SIG-M5 (cell line): ENCODE data around the gene KLF17.

Source experiments
- DNase-seq: peaks from one replicate; lab custom pipeline; 2025; lab: John Stamatoyannopoulos, UW

KLF17 gene, protein sequence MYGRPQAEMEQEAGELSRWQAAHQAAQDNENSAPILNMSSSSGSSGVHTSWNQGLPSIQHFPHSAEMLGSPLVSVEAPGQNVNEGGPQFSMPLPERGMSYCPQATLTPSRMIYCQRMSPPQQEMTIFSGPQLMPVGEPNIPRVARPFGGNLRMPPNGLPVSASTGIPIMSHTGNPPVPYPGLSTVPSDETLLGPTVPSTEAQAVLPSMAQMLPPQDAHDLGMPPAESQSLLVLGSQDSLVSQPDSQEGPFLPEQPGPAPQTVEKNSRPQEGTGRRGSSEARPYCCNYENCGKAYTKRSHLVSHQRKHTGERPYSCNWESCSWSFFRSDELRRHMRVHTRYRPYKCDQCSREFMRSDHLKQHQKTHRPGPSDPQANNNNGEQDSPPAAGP

GRCh38 chr1:44118682-44119081, at the start of gene KLF17:
KLF17 (plus strand) TSS chr1:44118821; CDS start chr1:44118908, 87 bp downstream.
- DNase-seq: no peak

DNA sequence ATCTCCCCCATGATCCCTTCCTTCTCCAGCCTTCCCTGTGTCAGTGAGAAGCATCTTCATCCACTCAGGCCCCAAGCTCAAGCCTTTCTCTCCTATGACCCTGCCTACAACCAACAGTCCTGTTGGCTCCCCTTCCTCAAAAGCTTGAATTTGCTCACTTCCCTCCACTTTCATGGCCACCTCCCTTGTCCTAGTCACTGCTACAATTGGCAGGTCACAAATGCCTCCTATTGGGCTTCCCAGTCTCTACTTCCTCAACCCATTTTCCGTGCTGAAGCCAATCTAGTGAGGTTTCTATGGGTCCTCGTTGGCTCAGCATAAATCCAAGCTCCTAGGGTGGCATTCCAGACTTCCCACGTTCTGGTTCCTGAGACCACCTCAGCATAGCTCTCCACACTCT, 47.2 kb upstream of the KLF17 start:
- no peak for DNase-seq

GRCh38 chr1:44072204-44072603, 46.4 kb upstream of the KLF17 start:
- DNase-seq: no peak

- DNase-seq: no peak
Measured at GRCh38 chr1:44072821-44073220, 45.8 kb upstream of the KLF17 start.

DNA sequence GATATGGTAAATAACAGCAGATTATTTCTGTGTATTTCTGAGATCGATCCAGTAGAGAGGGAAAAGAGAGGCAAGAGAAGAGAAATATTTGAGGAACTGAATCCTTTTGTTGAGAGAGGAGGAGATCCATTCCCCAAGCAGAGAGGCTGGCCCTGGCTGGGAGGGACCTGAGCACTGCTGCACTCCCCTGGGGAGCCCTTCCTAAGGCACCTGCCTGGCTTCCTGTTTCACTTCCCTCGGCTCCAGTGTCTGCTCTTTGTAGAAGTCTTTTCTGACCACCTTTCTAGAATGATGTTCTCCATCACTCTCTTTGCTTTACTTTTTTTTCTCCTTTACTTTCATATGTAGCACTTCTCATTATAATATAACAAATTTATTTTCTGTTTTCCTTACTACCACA, 45.1 kb upstream of the KLF17 start:
- DNase-seq: no peak

DNA sequence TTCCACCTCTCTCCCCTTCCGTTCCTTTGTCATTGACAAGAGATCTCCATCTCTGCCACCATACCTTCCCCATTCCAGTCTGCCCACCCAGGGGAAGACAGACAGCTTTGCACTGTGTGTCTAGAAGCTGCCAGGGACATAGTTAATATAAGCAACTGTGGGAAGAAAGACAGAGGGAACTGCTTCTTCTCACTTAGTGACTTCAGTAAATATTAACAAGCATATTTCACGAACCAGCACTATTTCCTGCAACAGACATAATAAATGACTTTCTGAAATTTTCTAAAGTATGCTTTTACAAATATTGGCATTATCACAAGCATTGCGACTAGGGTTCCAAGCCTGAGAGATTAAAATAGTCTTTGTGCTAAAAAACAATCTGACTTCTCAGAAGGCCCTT, 44.2 kb upstream of the KLF17 start:
- no peak for DNase-seq

- DNase-seq: no peak
Measured at GRCh38 chr1:44076066-44076465, 42.6 kb upstream of the KLF17 start.

- DNase-seq: no peak
Measured at GRCh38 chr1:44077421-44077820, 41.2 kb upstream of the KLF17 start.

- DNase-seq: no peak
Measured at GRCh38 chr1:44078104-44078503, 40.5 kb upstream of the KLF17 start.

DNA sequence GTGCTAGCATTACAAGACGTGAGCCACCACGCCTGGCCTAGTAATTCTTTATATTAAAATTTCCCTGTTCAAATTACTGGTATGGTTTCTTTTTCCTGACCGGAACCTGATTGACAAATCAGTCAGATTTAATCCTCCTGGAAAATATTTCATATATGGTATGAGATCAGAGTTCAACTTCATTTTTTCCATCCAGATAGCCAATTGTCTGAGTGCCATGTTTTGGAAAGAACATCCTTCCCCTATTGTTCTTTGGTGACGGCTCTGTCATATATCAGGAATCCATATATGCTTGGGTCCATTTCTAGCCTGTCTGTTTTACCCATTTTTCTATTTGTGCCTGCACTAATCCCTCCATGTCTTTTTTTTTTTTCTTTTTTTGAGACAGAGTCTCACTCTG, 39.1 kb upstream of the KLF17 start:
- DNase-seq: no peak

DNA sequence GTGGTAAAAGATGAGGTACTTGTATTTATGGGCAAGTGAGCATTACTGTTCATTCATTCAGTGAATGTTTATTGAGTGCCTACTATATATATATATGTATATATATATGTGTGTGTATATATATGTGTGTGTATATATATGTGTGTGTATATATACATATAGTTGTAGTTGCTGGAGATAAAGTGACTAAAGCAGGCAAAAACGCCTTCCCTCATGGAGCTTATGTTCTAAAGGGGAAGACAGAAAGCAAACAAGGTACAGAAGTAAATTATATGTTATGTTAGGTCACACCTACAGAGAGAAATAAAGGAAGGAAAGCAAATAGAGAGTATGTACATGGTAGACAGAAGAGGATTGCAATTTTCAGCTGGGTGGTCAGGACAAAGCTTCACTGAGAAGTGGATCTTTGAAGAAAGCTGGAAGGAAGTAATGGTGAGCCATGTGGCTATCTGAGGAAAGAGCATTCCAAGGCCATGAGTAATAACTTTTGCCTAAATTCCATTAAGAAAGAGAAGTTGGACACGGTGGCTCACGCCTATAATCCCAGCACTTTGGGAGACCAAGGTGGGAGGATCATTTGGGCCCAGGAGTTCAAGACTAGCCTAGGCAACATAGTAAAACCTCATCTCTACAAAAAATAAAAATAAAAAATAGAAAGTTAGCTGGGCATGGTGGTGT, 33.5 kb upstream of the KLF17 start:
- no peak for DNase-seq

DNA sequence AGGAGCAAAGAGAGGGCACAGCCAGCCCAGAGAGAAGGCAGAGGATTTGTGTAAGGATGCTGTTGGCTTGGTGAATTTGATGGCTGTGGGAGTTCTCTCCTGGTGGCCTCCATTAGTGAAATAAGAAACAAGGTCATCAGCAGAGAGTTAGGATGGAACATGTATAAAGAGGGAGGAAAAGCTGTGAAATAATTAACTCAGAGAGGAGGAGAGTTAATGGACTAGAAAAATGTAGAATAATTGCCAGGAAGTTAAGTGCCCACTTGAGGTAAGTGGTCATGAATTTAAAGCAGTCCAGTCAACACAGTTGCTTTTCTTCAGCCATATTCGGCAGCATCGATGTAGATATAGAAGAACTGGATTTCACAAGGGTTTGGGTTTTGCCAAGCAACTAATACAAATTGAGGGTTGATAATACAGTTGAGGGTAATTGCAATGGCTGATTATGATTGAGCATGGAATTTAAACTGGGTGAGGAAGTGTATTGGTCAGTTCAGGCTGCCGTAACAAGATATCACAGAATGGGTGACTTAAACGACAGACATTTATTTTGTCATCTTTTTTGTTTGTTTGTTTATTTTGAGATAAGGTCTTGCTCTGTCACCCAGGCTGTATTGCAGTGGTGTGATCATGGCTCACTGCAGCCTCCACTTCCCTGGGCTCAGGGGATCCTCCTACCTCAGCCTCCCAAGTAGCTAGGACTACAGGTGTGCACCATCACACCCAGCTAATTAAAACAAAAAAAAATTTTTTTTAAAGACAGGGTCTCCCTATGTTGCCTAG, 31.7 kb upstream of the KLF17 start:
- DNase-seq: no peak

DNA sequence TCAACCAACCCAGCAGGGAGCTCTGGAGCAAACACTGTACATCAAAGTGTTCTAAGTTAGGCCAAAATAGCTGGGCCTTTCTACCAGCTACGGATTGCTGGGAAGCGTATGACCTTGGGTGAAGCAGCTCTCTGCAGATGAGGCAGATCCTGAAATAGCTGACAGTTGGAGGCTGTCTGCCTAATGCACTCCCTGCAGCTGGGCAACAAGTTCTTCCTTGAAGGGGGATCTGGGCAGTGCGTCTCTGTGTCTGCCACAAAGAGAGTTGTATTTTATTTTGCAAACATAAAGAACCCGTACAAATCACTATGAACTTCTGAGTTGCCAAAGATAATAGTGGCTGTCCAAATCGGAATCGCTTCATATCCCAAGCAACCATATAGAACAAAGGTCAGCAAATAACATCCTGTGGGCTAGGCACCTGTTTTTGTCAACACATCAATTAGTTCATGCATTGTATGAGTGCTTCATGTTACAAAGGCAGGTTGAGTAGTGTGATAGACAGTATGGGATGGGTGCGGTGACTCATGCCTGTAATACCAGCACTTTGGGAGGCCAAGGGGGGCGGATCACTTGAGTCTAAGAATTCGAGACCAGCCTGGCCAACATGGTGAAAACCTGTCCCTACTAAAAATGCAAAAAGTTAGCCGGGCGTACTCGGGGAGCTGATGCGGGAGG, 29.1 kb upstream of the KLF17 start:
- DNase-seq: no peak

GRCh38 chr1:44090429-44091252, 28.0 kb upstream of the KLF17 start:
- no peak for DNase-seq

GRCh38 chr1:44094047-44094446, 24.6 kb upstream of the KLF17 start:
- no peak for DNase-seq

DNA sequence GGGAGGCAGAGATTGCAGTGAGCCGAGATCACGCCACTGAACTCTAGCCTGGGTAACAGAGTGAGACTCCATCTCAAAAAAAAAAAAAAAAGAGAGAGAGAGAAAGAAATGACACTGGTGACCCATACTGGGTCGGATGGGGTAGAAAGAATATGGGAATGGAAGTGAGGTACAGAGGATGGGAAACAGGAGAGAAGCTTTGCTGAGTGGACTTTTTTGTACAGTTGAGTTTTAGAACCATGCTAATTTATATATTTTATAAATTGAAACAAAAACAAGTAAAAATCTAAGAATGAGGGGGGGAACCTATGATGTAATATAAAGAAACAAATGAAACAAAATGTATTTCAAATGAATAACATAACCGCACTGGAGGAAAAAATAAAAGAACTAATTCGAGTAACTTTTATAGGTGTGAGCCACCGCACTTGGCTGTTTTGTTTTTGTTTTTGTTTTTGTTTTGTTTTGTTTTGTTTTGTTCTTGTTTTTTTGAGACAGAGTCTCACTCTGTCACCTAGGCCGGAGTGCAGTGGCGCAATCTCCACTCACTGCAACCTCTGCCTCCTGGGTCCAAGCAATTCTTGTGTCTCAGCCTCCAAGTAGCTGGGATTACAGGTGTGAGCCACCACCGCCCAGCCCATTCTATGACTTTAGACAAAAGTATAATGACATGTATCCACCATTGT, 18.3 kb upstream of the KLF17 start:
- no peak for DNase-seq

GRCh38 chr1:44101328-44101727, 17.3 kb upstream of the KLF17 start:
- DNase-seq: no peak

DNA sequence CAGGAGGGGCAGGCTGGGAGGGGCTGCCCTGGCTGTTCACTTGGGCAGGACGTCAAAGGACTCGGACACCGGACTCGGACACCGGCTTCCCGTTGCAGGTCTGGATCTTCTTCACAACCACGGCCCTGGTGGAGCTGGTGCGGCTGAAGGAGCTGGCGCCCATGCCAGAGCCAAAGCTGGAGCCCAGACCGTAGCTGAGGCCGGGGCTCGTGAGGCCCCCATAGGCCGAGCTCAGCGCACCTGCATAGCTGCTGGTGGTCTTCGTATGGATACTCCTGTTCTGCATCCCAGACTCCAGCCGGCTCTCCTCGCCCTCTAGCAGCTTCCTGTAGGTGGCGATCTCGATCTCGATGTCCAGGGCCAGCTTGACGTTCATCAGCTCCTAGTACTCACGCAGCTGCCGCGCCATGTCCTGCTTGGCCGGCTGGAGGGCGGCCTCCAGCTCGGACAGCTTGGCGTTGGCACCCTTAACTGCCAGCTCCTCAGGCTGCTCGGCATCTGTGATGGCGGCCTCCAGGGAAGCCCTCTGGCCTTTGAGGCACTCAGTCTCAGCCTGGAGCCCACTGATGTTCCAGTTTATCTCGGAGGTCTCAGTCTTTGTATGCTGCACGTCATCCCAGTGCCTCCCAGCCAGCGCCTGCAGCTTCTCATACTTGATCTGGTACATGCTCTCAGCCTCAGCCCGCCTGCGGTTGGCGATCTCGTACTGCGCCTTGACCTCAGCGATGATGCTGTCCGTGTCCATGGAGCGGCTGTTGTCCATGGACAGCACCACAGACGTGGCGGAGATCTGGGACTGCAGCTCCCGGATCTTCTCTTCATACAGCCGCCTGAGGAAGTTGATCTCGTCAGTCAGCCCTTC, 15.1 kb upstream of the KLF17 start:
- DNase-seq: no peak

- no peak for DNase-seq
Measured at GRCh38 chr1:44105810-44106209, 12.8 kb upstream of the KLF17 start.

DNA sequence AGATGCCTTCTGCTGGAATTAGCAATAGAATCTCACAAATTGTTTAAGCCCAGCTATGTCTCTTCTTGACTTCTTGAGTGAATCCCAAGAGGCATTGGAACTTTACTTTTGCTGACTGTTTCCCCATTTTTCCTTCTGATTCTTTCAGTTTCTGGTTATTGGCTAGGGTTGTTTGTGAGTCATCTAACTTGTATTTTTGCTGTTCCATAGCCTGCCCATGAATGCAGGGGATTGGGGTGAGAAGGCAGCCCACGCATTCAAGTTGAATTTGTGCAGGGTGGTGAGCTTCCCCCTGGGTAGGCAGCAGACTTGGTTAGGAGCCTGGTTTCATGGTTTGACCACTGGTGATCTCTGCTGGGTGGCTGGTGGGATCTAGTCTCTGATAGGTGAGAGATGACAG, 10.4 kb upstream of the KLF17 start:
- no peak for DNase-seq
